HG02852 (cell line): Measurements from ENCODE around the gene RBM28.
A peak's percentile ranks its signal among the peaks of the same experiment; 100 is the strongest.

Source experiments
- ATAC-seq: cut with Tn5 transposase; IDR thresholded peaks from one replicate; pipeline ENCODE4 v1.9.1; 2021; ENCODE audit warnings: mild to moderate bottlenecking, moderate library complexity; ENCODE audit not compliant: unreplicated experiment

RBM28 gene

GRCh38 chr7:128343554-128344430 is at the start of gene RBM28:
Gene RBM28, minus strand, starts transcription at chr7:128343908. Its CDS starts 115 bp downstream, at chr7:128343793.
- peak; percentile 93 for ATAC-seq

- no peak for ATAC-seq
Observed at GRCh38 chr7:128392446-128393327, 49.0 kb upstream of the RBM28 start.

GRCh38 chr7:128391805-128392204 is 48.1 kb upstream of the RBM28 start:
- ATAC-seq = no peak

- no peak for ATAC-seq
Observed at GRCh38 chr7:128390871-128391565, 47.3 kb upstream of the RBM28 start.

GRCh38 chr7:128389618-128390329 is 46.1 kb upstream of the RBM28 start:
- ATAC-seq = no peak

GRCh38 chr7:128389085-128389617 is 45.4 kb upstream of the RBM28 start:
- no peak for ATAC-seq

GRCh38 chr7:128388145-128388485 is 44.4 kb upstream of the RBM28 start:
- ATAC-seq = no peak

- ATAC-seq = no peak
Observed at GRCh38 chr7:128387216-128388144, 43.8 kb upstream of the RBM28 start.

GRCh38 chr7:128385988-128386925 is 42.5 kb upstream of the RBM28 start:
- ATAC-seq = no peak

- ATAC-seq = no peak
Observed at GRCh38 chr7:128384726-128385125, 41.0 kb upstream of the RBM28 start.

GRCh38 chr7:128383776-128384175 is 40.1 kb upstream of the RBM28 start:
- ATAC-seq = no peak

- ATAC-seq = no peak
Observed at GRCh38 chr7:128381161-128381821, 37.6 kb upstream of the RBM28 start.

GRCh38 chr7:128380483-128381106 is 36.9 kb upstream of the RBM28 start:
- no peak for ATAC-seq

- ATAC-seq = no peak
Observed at GRCh38 chr7:128379900-128380479, 36.3 kb upstream of the RBM28 start.

GRCh38 chr7:128378637-128379036 is 34.9 kb upstream of the RBM28 start:
- no peak for ATAC-seq

- no peak for ATAC-seq
Observed at GRCh38 chr7:128376077-128376476, 32.4 kb upstream of the RBM28 start.

- ATAC-seq = no peak
Observed at GRCh38 chr7:128374041-128374440, 30.3 kb upstream of the RBM28 start.
